Measurements from ENCODE around the gene ARHGAP27.

GRCh38 chr17:45404870-45405249 is 27.8 kb downstream of the ARHGAP27 start:
- no peak for TF ChIP-seq POLR2A (IDR thresholded peaks at IDR 0.05; ENCODE audit: low read depth)
- TF ChIP-seq CTCF (IDR thresholded peaks at IDR 0.05), result no peak
- no peak for TF ChIP-seq EP300 (IDR thresholded peaks at IDR 0.05)

Data from esophagus muscularis mucosa (tissue), 4 donors.